Stimulated activated CD4-positive, alpha-beta T cell treated with anti-CD3 and anti-CD28 coated beads, Interleukin-12 subunit alpha, Interleukin-12 subunit beta, amount 100 ng/mL, for 48 hours (primary cell): ENCODE results near the gene ELMO2.

Experiments
- DNase-seq, 3 donors: peaks; one replicate each; pipeline ENCODE4 v3.0.0-alpha.2; 2020; ENCODE audit warnings: low read depth in 2 of 3, low spot score in 1 of 3

ELMO2 gene

GRCh38 chr20:46406200-46406985 is at the start of gene ELMO2:
Gene ELMO2 (minus strand): TSS chr20:46406615. CDS start chr20:46394482, 12,133 bp downstream.
- DNase-seq: peak; percentile 92 to 95 (median 95)

GRCh38 chr20:46455729-46456128 is 49.3 kb upstream of the ELMO2 start:
- no peak for DNase-seq

- DNase-seq: no peak
Measured at GRCh38 chr20:46446851-46447250, 40.4 kb upstream of the ELMO2 start.

GRCh38 chr20:46439837-46440236 is 33.4 kb upstream of the ELMO2 start:
- no peak for DNase-seq

GRCh38 chr20:46438156-46438750 is 31.8 kb upstream of the ELMO2 start:
- peak in 1 of 3 donors; percentile 4 for DNase-seq

GRCh38 chr20:46435146-46435545 is 28.7 kb upstream of the ELMO2 start:
- no peak for DNase-seq

- no peak for DNase-seq
Measured at GRCh38 chr20:46434597-46434996, 28.2 kb upstream of the ELMO2 start.

- no peak for DNase-seq
Measured at GRCh38 chr20:46433051-46433450, 26.6 kb upstream of the ELMO2 start.

GRCh38 chr20:46430921-46431712 is 24.7 kb upstream of the ELMO2 start:
- no peak for DNase-seq

- DNase-seq: no peak
Measured at GRCh38 chr20:46427384-46427783, 21.0 kb upstream of the ELMO2 start.

GRCh38 chr20:46423882-46424482 is 17.6 kb upstream of the ELMO2 start:
- DNase-seq: no peak

GRCh38 chr20:46423342-46423741 is 16.9 kb upstream of the ELMO2 start:
- DNase-seq: no peak

GRCh38 chr20:46420878-46421277 is 14.5 kb upstream of the ELMO2 start:
- no peak for DNase-seq

GRCh38 chr20:46419882-46420281 is 13.5 kb upstream of the ELMO2 start:
- no peak for DNase-seq

- no peak for DNase-seq
Measured at GRCh38 chr20:46416839-46417238, 10.4 kb upstream of the ELMO2 start.

- no peak for DNase-seq
Measured at GRCh38 chr20:46416421-46416820, 10.0 kb upstream of the ELMO2 start.

- no peak for DNase-seq
Measured at GRCh38 chr20:46415773-46416172, 9.4 kb upstream of the ELMO2 start.

GRCh38 chr20:46414608-46415007 is 8.2 kb upstream of the ELMO2 start:
- no peak for DNase-seq

GRCh38 chr20:46411637-46412036 is 5.2 kb upstream of the ELMO2 start:
- no peak for DNase-seq

- no peak for DNase-seq
Measured at GRCh38 chr20:46408281-46408731, 1.9 kb upstream of the ELMO2 start.

GRCh38 chr20:46407671-46407996 is 1.2 kb upstream of the ELMO2 start:
- DNase-seq: no peak
